ENCODE results near the gene ANKRD16.

ANKRD16 gene

DNA sequence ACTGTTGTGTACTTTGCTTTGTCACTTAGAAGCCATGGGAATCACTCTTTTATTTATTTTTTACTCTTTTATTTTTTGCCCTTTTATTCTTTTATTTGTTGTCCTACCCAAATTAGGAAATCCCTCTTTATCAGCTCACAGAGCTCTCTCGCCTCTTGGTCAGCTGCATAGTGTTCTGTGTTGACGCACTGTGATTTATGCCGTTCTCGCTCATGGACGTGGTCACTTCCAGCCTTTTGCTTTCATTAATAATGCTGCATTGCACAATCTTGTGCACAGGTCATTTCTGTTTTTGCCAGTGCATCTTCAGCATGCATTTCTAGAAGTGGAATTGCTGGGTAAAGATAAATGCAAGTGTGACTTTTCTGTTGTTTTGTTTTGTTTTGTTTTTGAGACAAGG, 42.7 kb upstream of the ANKRD16 start:
- TF ChIP-seq, protein P1, sequence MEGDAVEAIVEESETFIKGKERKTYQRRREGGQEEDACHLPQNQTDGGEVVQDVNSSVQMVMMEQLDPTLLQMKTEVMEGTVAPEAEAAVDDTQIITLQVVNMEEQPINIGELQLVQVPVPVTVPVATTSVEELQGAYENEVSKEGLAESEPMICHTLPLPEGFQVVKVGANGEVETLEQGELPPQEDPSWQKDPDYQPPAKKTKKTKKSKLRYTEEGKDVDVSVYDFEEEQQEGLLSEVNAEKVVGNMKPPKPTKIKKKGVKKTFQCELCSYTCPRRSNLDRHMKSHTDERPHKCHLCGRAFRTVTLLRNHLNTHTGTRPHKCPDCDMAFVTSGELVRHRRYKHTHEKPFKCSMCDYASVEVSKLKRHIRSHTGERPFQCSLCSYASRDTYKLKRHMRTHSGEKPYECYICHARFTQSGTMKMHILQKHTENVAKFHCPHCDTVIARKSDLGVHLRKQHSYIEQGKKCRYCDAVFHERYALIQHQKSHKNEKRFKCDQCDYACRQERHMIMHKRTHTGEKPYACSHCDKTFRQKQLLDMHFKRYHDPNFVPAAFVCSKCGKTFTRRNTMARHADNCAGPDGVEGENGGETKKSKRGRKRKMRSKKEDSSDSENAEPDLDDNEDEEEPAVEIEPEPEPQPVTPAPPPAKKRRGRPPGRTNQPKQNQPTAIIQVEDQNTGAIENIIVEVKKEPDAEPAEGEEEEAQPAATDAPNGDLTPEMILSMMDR (IDR thresholded peaks at IDR 0.05; ENCODE audit: unreplicated experiment in 3 of 3), result no peak
- Mint-ChIP-seq H3K36me3 (ENCODE audit: low read depth) (peaks cover 74% of the 10 kb centered on the region), H3K4me3 (no peak overlapping the region), H3K9me3 (no peaks in the 10 kb centered on the region), H3K4me1 (no peaks in the 10 kb centered on the region), H3K27ac (no peak overlapping the region), H3K27me3 (ENCODE audit: low read depth) (no peaks in the 10 kb centered on the region)

GRCh38 chr10:5930272-5930671, 40.6 kb upstream of the ANKRD16 start:
- Mint-ChIP-seq H3K36me3 (ENCODE audit: low read depth) (peaks cover 75% of the 10 kb centered on the region), H3K4me1 (no peaks in the 10 kb centered on the region), H3K4me3 (no peak overlapping the region), H3K27me3 (ENCODE audit: low read depth) (no peaks in the 10 kb centered on the region), H3K9me3 (no peaks in the 10 kb centered on the region), H3K27ac (no peak overlapping the region)
- TF ChIP-seq, protein P1 (IDR thresholded peaks at IDR 0.05; ENCODE audit: unreplicated experiment in 3 of 3), result no peak

- no peaks in the 10 kb centered on the region for H3K4me1 Mint-ChIP-seq
- H3K36me3 Mint-ChIP-seq (ENCODE audit: low read depth), result peaks cover 77% of the 10 kb centered on the region
- no peaks in the 10 kb centered on the region for H3K9me3 Mint-ChIP-seq
- no peaks in the 10 kb centered on the region for H3K27me3 Mint-ChIP-seq (ENCODE audit: low read depth)
- TF ChIP-seq, protein P1 (IDR thresholded peaks at IDR 0.05; ENCODE audit: unreplicated experiment in 3 of 3), result no peak
- H3K27ac Mint-ChIP-seq, result no peak overlapping the region
- H3K4me3 Mint-ChIP-seq, result no peak overlapping the region
These were observed 39.7 kb upstream of the ANKRD16 start for GRCh38 chr10:5929442-5929841.

DNA sequence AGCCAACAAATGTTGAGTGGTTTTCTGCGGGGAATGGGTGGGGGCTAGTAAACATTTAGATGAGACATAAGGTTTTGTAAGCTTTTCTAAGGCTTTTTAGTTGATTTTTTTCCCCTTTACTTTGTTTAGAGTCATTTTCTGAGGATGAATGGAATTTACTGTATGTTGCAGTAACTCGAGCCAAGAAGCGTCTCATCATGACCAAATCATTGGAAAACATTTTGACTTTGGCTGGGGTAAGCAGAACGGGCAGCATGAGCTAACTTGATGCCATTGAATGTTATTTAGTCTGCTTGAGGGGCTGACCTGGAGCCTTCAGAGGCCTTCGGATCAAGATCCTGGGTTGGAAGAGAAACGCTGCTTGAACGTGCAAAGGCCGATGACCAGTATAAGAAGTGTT, 37.6 kb upstream of the ANKRD16 start:
- TF ChIP-seq, protein P1 (IDR thresholded peaks at IDR 0.05; ENCODE audit: unreplicated experiment in 3 of 3), result no peak
- no peak overlapping the region for H3K4me3 Mint-ChIP-seq
- H3K9me3 Mint-ChIP-seq, result no peaks in the 10 kb centered on the region
- H3K27me3 Mint-ChIP-seq (ENCODE audit: low read depth), result no peaks in the 10 kb centered on the region
- H3K27ac Mint-ChIP-seq, result no peak overlapping the region
- H3K36me3 Mint-ChIP-seq (ENCODE audit: low read depth), result peaks cover 80% of the 10 kb centered on the region
- no peaks in the 10 kb centered on the region for H3K4me1 Mint-ChIP-seq

- TF ChIP-seq, protein P1 (IDR thresholded peaks at IDR 0.05; ENCODE audit: unreplicated experiment in 3 of 3), result no peak
- H3K27ac Mint-ChIP-seq, result no peak overlapping the region
- no peaks in the 10 kb centered on the region for H3K9me3 Mint-ChIP-seq
- peaks cover 78% of the 10 kb centered on the region for H3K36me3 Mint-ChIP-seq (ENCODE audit: low read depth)
- no peaks in the 10 kb centered on the region for H3K27me3 Mint-ChIP-seq (ENCODE audit: low read depth)
- H3K4me1 Mint-ChIP-seq, result no peaks in the 10 kb centered on the region
- no peak overlapping the region for H3K4me3 Mint-ChIP-seq
These were observed 35.2 kb upstream of the ANKRD16 start for GRCh38 chr10:5924889-5925288.

GRCh38 chr10:5921746-5922145, 32.1 kb upstream of the ANKRD16 start:
- peaks cover 77% of the 10 kb centered on the region for H3K36me3 Mint-ChIP-seq (ENCODE audit: low read depth)
- TF ChIP-seq, protein P1 (IDR thresholded peaks at IDR 0.05; ENCODE audit: unreplicated experiment in 3 of 3), result no peak
- no peak overlapping the region for H3K4me3 Mint-ChIP-seq
- H3K4me1 Mint-ChIP-seq, result no peaks in the 10 kb centered on the region
- H3K27ac Mint-ChIP-seq, result no peak overlapping the region
- H3K27me3 Mint-ChIP-seq (ENCODE audit: low read depth), result no peaks in the 10 kb centered on the region
- no peaks in the 10 kb centered on the region for H3K9me3 Mint-ChIP-seq
